H1 (cell line): ENCODE results near the gene PHRF1.
"Not testable (repeated sequence)": the region's sequence is repeated elsewhere in the genome, so short reads cannot be mapped to it uniquely, and the experiment has no call there.

Source experiments
- CEBPB ChIP-seq: IDR thresholded peaks from 2 replicates; pipeline ENCODE4 v1.6.1; 2012; ENCODE audit warnings: low read depth, low read length
- GTF2F1 ChIP-seq: IDR thresholded peaks from 2 replicates; pipeline ENCODE4 v1.6.1; 2012; ENCODE audit warnings: low read depth, low read length, improper control_type of control experiment, borderline replicate concordance
- SUZ12 ChIP-seq: fragments of 200-600 bp; sonication (generic); IDR thresholded peaks from 2 replicates; pipeline ENCODE4 v1.6.1; 2012; ENCODE audit warnings: mild to moderate bottlenecking, inconsistent platforms, low read length, moderate library complexity, mixed read lengths
- TF ChIP-seq, protein P1 (sequence below): IDR thresholded peaks from 2 replicates; pipeline ENCODE4 v1.6.1; 2012; ENCODE audit warnings: low read length, inconsistent platforms
- TF ChIP-seq, protein P2 (sequence below), 3 experiments: IDR thresholded peaks; 1 replicate in 2 of 3; 2 replicates in 1 of 3; pipeline versions ENCODE4 v1.5.1 to v1.6.1; 2011; ENCODE audit warnings: low read length in 3 of 3, mild to moderate bottlenecking in 3 of 3, inconsistent platforms in 2 of 3, low read depth in 1 of 3, moderate library complexity in 1 of 3; ENCODE audit not compliant: insufficient read depth in 1 of 3; ENCODE audit errors: control extremely low read depth in 1 of 3

DNA sequence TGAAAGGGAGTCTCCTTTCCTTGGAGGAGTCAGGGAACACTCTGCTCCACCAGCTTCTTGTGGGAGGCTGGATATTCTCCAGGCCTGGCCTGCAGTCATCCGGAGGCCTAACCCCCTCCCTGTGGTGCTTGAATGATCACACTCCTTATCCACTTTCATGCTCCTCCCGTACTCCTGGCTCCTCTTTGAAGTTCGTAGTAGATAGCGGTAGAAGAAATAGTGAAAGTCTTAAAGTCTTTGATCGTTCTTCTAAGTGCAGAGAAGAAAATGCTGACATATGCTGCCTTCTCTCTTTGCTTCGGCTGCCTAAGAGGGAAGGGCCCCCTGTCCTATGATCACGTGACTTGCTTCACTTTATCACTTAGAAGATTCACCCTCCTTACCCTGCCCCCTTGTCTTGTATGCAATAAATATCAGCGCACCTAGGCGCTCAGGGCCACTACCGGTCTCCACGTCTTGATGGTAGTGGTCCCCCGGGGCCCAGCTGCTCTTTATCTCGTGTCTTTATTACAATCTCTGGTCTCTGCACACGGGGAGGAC lies 2.2 kb upstream of the PHRF1 start:
- TF ChIP-seq, protein P1, sequence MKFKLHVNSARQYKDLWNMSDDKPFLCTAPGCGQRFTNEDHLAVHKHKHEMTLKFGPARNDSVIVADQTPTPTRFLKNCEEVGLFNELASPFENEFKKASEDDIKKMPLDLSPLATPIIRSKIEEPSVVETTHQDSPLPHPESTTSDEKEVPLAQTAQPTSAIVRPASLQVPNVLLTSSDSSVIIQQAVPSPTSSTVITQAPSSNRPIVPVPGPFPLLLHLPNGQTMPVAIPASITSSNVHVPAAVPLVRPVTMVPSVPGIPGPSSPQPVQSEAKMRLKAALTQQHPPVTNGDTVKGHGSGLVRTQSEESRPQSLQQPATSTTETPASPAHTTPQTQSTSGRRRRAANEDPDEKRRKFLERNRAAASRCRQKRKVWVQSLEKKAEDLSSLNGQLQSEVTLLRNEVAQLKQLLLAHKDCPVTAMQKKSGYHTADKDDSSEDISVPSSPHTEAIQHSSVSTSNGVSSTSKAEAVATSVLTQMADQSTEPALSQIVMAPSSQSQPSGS, result not testable (repeated sequence)
- not testable (repeated sequence) for TF ChIP-seq SUZ12, GTF2F1, CEBPB
- TF ChIP-seq, protein P2, sequence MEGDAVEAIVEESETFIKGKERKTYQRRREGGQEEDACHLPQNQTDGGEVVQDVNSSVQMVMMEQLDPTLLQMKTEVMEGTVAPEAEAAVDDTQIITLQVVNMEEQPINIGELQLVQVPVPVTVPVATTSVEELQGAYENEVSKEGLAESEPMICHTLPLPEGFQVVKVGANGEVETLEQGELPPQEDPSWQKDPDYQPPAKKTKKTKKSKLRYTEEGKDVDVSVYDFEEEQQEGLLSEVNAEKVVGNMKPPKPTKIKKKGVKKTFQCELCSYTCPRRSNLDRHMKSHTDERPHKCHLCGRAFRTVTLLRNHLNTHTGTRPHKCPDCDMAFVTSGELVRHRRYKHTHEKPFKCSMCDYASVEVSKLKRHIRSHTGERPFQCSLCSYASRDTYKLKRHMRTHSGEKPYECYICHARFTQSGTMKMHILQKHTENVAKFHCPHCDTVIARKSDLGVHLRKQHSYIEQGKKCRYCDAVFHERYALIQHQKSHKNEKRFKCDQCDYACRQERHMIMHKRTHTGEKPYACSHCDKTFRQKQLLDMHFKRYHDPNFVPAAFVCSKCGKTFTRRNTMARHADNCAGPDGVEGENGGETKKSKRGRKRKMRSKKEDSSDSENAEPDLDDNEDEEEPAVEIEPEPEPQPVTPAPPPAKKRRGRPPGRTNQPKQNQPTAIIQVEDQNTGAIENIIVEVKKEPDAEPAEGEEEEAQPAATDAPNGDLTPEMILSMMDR (IDR thresholded peaks at IDR 0.05; ENCODE audit: control extremely low read depth in 1 of 3, insufficient read depth in 1 of 3, low read depth in 1 of 3, low read length in 3 of 3), result not testable (repeated sequence)
